ENCODE results near the gene PTMS. TPM values are rescaled to one million over a fixed set of nuclear protein-coding genes. Genes with fewer than 3 reads are reported as not detected.
"Not testable (repeated sequence)": the region's sequence is repeated elsewhere in the genome, so short reads cannot be mapped to it uniquely, and the experiment has no call there.

PTMS gene
- total RNA-seq, 6 experiments from 2014 or later, result 423 to 607 (median 561) TPM

GRCh38 chr12:6736754-6737153 lies 29.4 kb upstream of the PTMS start:
- no peak for DNase-seq
- H3K9me3 Mint-ChIP-seq, result no peaks in the 10 kb centered on the region
- no peaks in the 10 kb centered on the region for H3K27me3 Mint-ChIP-seq (ENCODE audit: insufficient read depth)
- H3K27ac Mint-ChIP-seq, result no peak overlapping the region
- H3K4me3 Mint-ChIP-seq, result no peak overlapping the region
- peaks cover 5% of the 10 kb centered on the region; the same call in 1 of the 2 replicates for H3K36me3 Mint-ChIP-seq (ENCODE audit: low read depth)
- peaks cover 17% of the 10 kb centered on the region for H3K4me1 Mint-ChIP-seq (ENCODE audit: low read depth)
- TF ChIP-seq CTCF (IDR thresholded peaks at IDR 0.05), result no peak

- not testable (repeated sequence) for H3K4me1 Mint-ChIP-seq (ENCODE audit: low read depth); DNase-seq; H3K27me3 Mint-ChIP-seq (ENCODE audit: insufficient read depth); H3K36me3 Mint-ChIP-seq (ENCODE audit: low read depth); H3K9me3 Mint-ChIP-seq; H3K4me3 Mint-ChIP-seq; H3K27ac Mint-ChIP-seq
These were observed 24.1 kb upstream of the PTMS start for GRCh38 chr12:6742080-6742479.

- Mint-ChIP-seq H3K27me3 (ENCODE audit: insufficient read depth) (peaks cover 6% of the 10 kb centered on the region), H3K27ac (no peak overlapping the region)
- TF ChIP-seq CTCF (IDR thresholded peaks at IDR 0.05), result no peak
These were observed 23.3 kb upstream of the PTMS start for GRCh38 chr12:6742834-6743233.

GRCh38 chr12:6743300-6743699 lies 22.9 kb upstream of the PTMS start:
- not testable (repeated sequence) for H3K27ac Mint-ChIP-seq

More at GRCh38 chr12:6742834-6743233, 23.3 kb upstream of the PTMS start:
- H3K9me3 Mint-ChIP-seq, result no peaks in the 10 kb centered on the region
- DNase-seq, result no peak
- H3K4me1 Mint-ChIP-seq (ENCODE audit: low read depth), result no peaks in the 10 kb centered on the region; the same call in 1 of the 2 replicates
- peaks cover 9% of the 10 kb centered on the region for H3K36me3 Mint-ChIP-seq (ENCODE audit: low read depth)
- no peak overlapping the region for H3K4me3 Mint-ChIP-seq

DNA sequence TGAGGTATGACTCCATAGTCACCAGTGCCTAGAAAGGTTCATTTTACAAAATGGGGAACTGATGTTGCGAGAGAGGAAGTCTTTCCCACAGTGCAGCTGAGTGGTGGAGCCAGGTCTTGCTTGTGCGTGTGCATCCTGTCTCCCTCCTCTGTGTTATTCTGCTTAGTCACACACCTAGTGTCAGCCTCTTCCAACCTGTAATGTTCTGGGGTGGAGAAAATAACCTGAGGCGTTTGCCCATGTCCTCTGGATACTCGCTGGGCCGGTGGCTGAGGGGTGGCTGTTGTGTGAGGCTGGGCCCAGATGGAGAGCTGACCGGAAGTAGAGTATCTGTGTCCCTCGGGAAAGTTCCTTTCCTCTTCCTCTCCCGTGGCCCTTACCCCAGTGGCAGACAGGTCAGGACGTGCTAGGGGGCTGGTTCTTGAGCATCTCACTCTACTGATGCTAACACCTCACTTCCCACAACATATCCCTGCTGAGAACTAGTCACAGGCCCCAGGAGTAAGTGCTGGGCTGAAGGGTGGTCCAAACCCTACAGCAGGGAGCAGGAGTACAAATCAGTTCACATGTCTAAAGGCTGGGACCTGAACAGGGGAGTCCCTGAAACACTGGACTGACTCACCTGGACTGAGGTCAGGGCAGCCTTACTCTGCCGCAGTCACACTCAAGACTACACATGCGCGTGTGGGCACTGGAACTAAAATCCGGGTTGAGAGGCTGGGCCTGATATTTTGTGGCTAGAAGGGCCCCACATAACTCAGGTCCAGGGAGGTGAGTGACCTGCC lies 20.2 kb upstream of the PTMS start:
- peaks cover 22% of the 10 kb centered on the region for H3K36me3 Mint-ChIP-seq (ENCODE audit: low read depth)
- peak overlapping the region; percentile 24; the same call in 1 of the 2 replicates for H3K27ac Mint-ChIP-seq

More at GRCh38 chr12:6743300-6743699, 22.9 kb upstream of the PTMS start:
- H3K36me3 Mint-ChIP-seq (ENCODE audit: low read depth), result peaks cover 14% of the 10 kb centered on the region
- H3K27me3 Mint-ChIP-seq (ENCODE audit: insufficient read depth), result peaks cover 10% of the 10 kb centered on the region
- H3K4me1 Mint-ChIP-seq (ENCODE audit: low read depth); H3K9me3 Mint-ChIP-seq; H3K4me3 Mint-ChIP-seq; DNase-seq: not testable (repeated sequence)

GRCh38 chr12:6747216-6747615 lies 18.9 kb upstream of the PTMS start:
- H3K36me3 Mint-ChIP-seq (ENCODE audit: low read depth), result peaks cover 33% of the 10 kb centered on the region
- H3K4me1 Mint-ChIP-seq (ENCODE audit: low read depth), result peaks cover 17% of the 10 kb centered on the region
- no peak for TF ChIP-seq CTCF (IDR thresholded peaks at IDR 0.05)
- H3K27me3 Mint-ChIP-seq (ENCODE audit: insufficient read depth), result peaks cover 10% of the 10 kb centered on the region
- DNase-seq, result no peak
- H3K4me3 Mint-ChIP-seq, result no peak overlapping the region
- H3K27ac Mint-ChIP-seq, result peak overlapping the region; percentile 61
- no peaks in the 10 kb centered on the region for H3K9me3 Mint-ChIP-seq

More for the DNA sequence above, 20.2 kb upstream of the PTMS start:
- no peak for DNase-seq
- H3K4me3 Mint-ChIP-seq, result no peak overlapping the region
- H3K4me1 Mint-ChIP-seq (ENCODE audit: low read depth), result peaks cover 5% of the 10 kb centered on the region
- TF ChIP-seq CTCF (IDR thresholded peaks at IDR 0.05), result no peak
- no peaks in the 10 kb centered on the region for H3K9me3 Mint-ChIP-seq
- peaks cover 10% of the 10 kb centered on the region for H3K27me3 Mint-ChIP-seq (ENCODE audit: insufficient read depth)

Measured in HFFc6 (cell line).